ENCODE results near the gene KCNA2.

KCNA2 gene

DNA sequence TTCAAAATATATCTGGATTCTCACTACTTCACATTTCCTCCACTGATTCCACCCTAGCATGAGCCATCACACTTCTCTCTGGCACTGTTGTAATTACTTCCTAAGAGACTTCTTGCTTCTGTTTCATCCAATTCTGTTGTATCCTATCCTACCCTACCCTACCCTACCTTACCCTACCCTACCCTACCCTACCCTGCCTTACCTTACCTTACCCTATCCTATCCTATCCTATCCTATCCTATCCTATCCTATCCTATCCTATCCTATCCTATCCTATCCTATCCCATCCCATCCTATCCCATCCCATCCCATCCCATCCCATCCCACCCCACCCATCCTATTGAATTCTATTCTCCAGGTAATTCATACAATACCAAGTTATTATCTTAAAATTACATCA lies 29.7 kb downstream of the KCNA2 start:
- in situ Hi-C loops (cut with MboI; ENCODE audit: low sequenced_read_pairs) = no loop called here

DNA sequence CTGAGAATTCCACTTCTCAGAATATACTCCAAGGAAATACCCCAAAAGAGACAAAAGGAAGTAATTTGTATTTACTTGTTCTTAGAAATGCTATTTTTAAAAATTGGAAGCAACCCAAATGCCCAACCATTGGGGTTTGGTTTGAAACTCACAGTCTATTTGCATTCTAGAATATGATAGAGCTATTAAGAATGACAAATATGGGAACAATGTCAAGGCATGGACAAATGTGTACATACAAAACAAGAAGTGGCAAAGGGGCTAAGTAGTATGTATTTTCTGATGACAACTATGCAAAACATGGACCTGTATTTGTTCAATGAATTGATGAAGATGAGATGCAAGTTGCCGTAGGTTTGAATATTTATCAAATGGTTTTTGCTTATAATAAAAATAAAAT lies 32.8 kb downstream of the KCNA2 start:
- in situ Hi-C loops (cut with MboI; ENCODE audit: low sequenced_read_pairs) = no loop called here

DNA sequence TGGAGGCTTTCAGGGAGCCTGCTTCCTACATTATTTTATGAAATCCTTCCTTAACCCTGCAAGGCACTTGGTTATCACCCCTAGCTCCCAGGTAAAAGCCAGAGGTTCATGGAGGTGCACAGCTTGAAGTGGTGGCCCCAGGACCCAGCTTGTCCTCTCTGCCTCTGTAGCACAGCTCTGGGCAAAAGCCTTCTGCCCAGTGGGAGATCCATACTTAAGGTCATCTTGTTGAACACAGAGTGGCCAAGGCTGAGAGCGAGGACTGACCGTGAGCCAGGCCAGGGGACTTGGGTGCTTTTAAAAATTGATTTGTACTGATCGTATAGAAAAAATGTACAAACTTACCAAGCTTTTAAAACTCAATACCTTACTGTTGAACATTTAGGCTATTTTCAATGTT lies 33.4 kb downstream of the KCNA2 start:
- in situ Hi-C loops (cut with MboI; ENCODE audit: low sequenced_read_pairs) = no loop called here

DNA sequence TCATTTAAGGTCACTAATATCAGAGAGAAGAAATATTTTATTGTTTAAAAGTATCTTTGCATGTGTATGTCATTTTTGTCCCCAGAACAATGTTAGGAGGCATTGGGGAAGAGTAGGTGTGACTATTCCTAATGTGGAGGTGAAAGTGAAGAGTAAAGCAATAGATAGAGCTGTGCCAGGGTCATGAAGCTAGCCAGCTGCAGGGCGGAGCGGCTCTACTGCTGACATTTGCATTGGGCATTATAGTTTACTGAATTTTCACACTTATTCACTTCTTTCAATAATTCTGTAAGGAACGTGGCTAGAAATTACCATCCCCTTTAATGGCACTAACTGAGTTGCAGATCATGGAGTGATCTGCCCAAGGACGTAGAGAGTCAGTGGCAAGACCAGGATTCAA lies 35.3 kb downstream of the KCNA2 start:
- in situ Hi-C loops (cut with MboI; ENCODE audit: low sequenced_read_pairs) = no loop called here

DNA sequence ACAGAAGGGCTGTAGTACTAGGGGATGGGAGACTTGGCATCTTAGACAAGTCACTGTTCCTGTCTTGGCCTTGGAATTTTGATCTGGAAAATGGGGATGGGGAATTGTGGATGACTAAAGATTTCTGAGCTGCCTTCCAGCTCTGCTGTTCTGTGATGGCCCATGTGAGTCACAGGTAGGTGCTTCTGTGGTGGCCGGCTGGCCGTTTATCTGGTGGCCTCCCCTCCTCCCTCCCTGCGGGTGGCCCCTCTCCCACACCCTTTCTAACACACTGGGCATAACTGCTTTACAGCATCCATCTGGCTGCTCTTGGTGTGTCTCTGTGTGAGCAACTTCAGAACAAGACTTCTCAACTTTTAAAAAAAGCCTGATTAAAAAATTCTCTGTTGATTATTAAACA lies 35.9 kb downstream of the KCNA2 start:
- in situ Hi-C loops (cut with MboI; ENCODE audit: low sequenced_read_pairs) = no loop called here

DNA sequence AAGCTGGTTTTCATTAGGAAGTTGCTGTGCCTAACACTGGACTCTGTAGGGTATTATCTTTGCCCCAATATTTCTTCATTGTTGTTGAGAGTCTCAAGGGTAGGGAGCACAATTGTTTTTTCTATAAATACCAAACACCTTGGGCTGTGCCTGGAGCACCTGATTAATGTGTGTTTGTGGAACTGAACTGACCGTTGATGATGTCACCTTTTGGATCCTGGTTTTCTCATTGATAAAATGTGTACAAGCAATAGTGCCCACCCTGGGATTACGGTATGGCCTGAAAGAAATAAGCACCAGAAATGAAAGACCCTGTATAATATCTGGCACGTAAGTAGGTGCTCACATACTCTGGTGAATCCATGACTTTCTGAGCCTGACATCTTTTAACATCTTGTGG lies 39.3 kb downstream of the KCNA2 start:
- in situ Hi-C loops (cut with MboI; ENCODE audit: low sequenced_read_pairs) = no loop called here

DNA sequence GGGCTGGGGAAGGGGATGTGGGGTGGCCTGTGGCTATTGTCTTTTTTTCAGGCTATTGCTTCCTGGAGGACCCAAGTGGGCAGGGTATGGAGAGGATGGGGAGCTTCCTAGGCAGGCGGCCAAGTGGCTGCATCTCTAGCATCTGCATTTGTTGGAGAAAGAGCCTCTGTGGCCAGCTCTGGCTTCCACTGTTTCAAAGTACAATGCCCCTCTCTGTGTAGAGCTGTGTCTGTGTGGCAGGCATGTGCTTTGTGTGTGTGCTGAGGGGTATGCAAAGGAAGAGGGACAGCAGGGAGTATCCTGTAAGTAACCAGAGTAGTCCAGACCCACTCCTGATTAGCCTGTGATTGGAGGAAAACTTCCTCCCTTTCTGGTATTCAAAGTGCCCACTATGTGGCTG lies 40.6 kb downstream of the KCNA2 start:
- in situ Hi-C loops (cut with MboI; ENCODE audit: low sequenced_read_pairs) = no loop called here

DNA sequence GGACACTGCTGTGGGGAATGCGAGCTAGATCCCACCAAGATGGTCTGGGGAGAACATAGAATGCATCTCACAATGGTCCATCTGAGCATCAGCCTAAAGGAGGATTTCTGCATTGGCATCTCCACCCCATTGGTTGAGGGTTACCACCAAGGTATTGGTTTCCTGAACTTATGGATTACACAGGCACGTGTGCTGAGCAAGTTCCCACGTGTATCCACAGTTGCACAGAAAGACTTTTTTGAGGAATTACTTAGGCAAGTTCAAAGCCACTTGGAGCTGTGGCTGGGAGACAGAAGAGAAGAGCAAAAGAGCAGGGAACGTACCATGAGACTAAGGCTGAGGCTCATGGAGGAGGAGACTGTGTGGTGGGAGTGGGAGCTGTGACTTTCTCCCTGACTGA lies 43.1 kb downstream of the KCNA2 start:
- in situ Hi-C loops (cut with MboI; ENCODE audit: low sequenced_read_pairs) = no loop called here

DNA sequence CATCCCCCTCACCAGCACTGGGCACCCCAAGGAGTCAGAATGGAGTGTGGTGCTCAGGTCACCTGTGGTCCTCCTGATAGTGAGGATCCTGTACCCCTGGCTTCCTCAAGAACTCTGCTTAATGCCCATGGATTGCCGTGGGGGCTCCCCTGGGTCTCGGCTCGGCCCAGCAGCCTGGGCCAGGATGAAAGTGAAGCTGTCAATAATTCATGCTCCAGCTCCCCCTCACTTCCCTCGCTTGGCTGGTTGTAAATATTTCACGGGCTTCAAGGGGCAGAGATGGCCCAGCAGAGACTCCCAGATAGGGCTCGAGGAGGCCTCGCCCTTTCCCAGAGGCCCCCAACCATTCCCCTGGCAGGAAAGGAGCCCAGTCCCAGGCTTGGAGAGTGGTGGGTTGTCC lies 44.6 kb downstream of the KCNA2 start:
- in situ Hi-C loops (cut with MboI; ENCODE audit: low sequenced_read_pairs) = no loop called here

DNA sequence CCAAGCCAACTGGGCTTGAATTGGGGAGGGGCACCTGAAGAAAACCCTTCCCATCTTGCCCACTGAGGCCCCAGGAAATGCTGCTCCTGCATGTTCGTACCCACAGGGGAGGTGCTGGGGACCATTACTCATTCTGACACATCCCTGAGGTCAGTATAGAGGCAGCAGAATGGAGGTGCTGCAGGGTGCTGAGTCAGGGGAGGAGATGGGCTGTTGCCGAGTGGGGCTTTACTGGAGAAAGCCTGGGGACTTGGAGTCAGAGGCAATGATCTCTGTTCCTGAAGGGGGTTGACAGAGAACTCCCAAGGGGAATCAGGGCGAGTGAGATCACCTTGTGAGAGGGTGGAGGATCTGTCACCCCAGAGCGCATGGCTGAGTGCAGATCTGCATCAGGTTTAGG lies 47.0 kb downstream of the KCNA2 start:
- in situ Hi-C loops (cut with MboI; ENCODE audit: low sequenced_read_pairs) = no loop called here

DNA sequence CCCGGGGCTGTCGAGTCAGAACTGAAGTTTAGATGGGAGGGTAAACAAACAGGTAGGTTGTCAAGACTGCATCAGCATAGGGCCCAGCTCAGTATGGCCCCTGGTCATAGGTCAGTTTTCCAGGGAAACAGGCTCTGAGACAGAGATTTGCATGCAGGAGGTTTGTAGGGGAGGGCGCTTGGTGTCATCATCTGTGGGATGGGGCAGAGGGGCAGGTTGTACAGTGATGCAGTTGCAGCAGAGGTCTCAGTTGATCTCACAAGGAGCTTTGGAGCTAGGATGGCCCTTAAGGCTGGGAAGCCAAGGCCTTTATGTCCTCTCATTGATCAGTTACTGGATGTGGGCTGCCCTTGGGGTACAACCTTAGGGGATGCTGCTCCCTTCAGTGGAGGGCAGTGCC lies 48.7 kb downstream of the KCNA2 start:
- in situ Hi-C loops (cut with MboI; ENCODE audit: low sequenced_read_pairs) = no loop called here

DNA sequence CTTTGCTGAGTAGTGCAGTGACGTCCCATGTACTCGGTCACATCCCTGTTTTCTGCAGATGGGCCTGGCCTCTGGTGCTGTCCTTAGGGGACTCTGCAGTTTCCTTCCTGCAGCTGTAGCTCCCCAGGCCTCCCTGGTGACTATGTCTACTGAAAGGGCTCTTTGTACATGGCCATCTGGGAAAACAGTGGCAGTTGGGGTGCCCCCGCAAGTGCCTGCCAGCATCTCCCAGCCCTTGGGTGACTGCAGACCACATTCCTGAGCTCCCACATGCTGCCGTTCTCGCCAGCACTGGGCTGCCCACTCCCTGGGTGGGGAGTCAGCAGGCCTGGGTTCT lies 49.7 kb downstream of the KCNA2 start:
- in situ Hi-C loops (cut with MboI; ENCODE audit: low sequenced_read_pairs) = no loop called here

DNA sequence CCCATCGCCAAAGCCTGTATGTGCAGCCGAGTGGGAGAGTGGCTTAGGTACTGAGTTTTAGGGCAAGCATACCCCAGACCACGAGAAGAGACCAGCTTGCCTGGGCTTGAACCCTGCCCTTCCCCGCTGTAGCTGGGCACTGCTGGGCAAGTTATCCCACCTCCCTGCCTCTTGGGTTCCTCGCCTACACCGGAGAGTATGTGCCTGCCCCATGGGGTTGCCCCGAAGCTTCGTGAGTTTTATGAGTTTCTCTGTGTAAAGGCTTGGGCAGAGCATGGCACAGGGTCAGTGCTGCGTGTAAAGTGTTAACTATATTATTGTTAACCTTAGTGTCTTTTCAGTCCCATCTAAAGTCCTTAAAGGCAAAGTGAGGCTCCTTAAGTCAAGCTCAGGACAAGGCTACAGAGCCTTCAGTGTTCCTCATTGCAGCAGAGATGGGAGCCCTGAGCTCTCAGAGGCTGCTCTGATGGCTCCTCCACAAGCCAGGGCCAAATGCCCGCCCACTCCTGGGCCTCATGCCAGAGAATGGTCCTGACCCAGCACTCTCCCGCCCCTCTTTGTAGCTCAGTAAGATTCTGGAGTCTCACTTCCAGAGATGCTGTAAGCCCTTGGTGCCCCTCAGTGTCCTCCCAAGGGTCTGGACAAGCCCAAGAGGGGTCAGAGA lies 50.2 kb downstream of the KCNA2 start:
- in situ Hi-C loops (cut with MboI; ENCODE audit: low sequenced_read_pairs) = no loop called here

DNA sequence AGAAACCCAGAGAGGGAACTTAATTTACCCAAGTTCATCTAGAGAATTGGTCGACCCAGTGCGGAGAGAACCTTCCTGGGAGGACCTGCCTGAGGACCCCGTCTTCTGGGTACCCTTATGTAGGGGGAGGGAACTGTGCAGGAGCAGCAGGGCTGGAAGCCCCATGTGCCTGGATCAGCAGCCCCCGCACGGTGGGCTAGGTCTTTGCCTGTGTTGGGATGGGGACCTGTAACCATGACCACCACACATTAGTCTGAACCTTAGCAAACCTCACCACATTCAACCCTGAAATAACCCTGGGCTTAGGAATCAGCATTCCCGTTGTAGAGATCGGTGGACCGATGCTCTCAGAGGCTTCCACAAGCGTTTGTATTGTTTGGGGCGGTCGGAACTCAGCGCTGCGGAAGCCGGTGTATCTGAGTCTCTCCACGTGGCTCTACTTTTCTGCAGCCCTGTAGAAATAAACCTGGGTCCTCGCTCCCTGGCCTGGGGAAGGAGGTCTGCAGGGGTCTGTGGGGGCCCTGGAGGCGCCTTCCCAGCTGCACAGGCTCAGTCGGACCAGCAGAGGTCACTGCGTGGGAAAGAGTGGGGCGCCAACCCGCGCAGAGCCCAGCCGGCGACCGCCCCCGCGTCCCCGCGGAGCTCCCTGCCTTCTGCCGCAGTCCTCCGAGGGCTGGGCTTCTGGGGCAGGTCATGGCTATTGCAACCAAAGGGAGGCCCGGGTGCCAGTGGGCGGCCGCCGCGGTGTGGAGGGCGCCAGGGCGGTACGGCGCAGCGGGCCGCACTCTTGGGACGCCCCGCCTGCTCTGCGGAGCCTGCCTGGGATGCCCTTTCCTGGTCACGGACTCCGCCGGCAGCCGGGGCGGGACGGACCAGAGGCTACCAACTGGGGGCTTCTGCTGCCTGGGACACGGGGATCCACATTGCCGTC lies 51.0 kb downstream of the KCNA2 start:
- in situ Hi-C loops (cut with MboI; ENCODE audit: low sequenced_read_pairs) = no loop called here

DNA sequence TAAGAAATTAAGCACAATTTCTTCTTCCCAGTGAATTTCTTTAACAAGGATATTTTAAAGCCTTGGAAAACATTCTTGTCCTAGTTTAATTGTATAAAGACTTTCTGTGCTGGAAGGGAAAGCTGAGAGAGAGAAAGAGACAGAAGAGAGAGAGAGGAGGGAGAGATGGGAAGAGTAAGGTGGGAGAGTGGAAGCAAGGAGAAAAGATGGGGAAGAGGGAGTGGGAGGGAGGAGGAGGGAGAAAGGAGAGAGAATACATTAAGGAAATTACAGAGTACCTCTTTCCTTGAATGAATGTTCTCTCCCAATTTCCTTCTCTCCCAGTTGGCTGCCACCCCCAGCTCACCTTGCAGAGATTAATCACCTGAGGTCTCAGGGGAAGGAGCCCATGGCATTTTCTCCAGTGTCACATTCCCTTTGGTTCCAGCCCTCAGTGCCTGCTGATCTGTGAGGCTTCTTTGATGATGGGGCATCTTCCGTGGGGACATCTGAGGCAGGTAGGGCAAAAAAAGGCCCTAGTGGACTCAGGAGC lies 54.8 kb downstream of the KCNA2 start:
- in situ Hi-C loops (cut with MboI; ENCODE audit: low sequenced_read_pairs) = no loop called here

DNA sequence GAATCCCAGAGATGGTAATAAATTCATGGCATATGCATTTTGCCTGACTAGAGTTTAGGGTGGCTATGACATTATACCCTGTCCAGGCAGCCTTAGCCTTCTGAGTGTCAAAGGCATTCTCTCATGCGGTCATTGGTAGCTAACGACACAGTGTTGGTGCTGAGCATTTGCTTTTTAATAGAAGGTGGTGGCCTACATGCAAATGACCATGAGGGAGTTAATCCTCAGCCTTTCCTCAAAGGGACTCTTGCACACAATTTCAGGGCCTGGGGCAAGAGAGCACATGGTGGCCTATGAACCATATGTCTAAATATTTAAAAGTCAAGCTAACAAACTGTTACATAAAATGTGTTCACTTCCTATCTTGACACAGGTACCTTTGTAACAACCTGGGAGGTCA lies 56.3 kb downstream of the KCNA2 start:
- in situ Hi-C loops (cut with MboI; ENCODE audit: low sequenced_read_pairs) = no loop called here

DNA sequence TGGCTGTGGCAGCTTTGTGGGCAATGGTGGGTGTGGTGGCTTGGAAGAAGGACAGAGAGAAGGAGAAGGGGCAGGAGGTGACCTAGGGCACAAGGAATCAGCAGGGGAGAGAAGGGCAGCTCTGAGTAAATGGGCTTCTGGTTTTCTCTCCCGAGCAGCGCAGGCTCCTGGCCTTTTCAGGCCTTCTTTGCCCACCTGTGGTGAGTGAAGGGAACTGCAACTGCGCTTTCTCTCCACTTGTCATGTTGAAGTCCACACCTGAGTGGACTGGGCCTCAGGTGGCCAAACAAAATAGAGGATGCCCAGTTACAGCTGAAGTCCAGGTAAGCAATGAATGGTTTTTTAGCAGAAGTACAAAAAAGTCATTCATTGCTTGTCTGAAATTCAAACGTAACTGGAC lies 57.8 kb downstream of the KCNA2 start:
- in situ Hi-C loops (cut with MboI; ENCODE audit: low sequenced_read_pairs) = no loop called here

DNA sequence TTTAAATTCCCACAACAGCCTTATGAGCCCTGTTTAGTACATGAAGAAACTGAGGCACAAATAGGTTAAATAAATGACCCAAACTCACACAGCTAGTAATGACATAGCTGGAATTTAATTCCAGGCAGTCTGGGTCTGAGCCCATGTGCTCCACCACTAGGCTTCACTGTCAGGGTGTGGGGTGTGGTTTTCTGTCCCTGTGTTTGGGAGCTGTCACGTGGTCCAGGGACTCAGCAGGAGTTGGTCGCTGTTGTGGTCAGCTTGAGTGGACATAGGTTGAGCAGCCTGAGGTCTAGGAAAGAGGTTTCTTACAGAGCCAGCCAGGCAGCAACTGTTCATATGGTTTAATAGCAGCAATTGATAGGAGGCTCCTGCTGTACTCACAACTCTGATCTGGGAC lies 59.1 kb downstream of the KCNA2 start:
- in situ Hi-C loops (cut with MboI; ENCODE audit: low sequenced_read_pairs) = no loop called here

DNA sequence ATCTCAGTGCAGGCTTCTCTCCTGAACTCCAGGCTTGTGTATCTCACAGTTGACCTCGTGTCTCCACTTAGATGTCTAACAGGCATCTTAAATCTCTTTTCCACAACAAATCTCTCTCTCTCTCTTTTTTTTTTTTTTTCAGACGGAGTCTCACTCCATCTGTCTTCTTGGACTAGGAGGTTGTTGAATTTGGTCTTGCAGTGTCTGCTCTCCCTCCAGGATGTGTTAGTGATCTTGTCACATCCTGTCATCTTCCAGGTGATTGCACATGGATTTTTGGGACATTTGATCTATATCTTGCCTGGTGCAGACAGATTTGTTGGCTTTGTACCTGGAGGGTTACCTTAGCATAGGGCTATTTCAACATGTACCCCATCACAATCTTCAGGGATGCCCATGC lies 60.7 kb downstream of the KCNA2 start:
- in situ Hi-C loops (cut with MboI; ENCODE audit: low sequenced_read_pairs) = no loop called here

DNA sequence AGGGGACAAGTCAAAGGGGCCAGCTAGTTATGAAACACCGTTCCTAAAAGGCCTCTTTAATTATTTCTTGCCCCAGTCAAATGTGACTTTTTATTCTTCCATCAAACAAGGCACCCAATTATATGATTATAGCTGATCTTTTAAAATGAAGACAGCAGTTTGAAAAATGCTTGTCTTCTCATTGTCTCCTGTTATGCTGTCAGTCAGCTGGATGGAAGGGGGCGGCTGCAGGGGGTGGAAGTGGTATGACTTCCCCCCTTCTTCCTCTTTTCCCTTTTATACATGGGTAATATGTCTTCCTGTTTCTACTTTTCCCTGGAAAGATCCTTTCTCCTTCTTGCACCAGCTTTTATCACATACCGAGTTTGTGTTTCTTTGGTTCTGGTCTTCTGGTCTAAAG lies 61.4 kb downstream of the KCNA2 start:
- in situ Hi-C loops (cut with MboI; ENCODE audit: low sequenced_read_pairs) = no loop called here
